Muscle of leg (tissue), 11 donors: ENCODE measurements around the gene TUFM. TPM values are rescaled to one million over a fixed set of nuclear protein-coding genes. Genes with fewer than 3 reads are reported as not detected.

Experiments used
- DNase-seq: peaks from one replicate; pipeline ENCODE4 v3.0.0; 2013
- H3K27ac ChIP-seq: one replicate; pipeline ENCODE4 v1.5.1; 2013; ENCODE audit warnings: mild to moderate bottlenecking, low read length, control low read depth
- H3K27me3 ChIP-seq: one replicate; pipeline ENCODE4 v1.6.1; 2013; ENCODE audit warnings: low read length; ENCODE audit not compliant: control insufficient read depth, insufficient read depth
- H3K36me3 ChIP-seq: one replicate; pipeline ENCODE4 v1.6.1; 2013; ENCODE audit warnings: low read length; ENCODE audit not compliant: control insufficient read depth, insufficient read depth
- H3K4me1 ChIP-seq: one replicate; pipeline ENCODE4 v1.6.1; 2013; ENCODE audit warnings: low read length; ENCODE audit not compliant: control insufficient read depth, insufficient read depth
- H3K4me3 ChIP-seq: one replicate; pipeline ENCODE4 v1.5.1; 2013; ENCODE audit warnings: low read length, control low read depth
- H3K9me3 ChIP-seq: replicated peaks from 2 replicates; pipeline ENCODE4 v1.6.1; 2013; ENCODE audit warnings: low read depth, low read length; ENCODE audit not compliant: control insufficient read depth
- WGBS: methylation state at CpG from one replicate; pipeline ENCODE4 v1.1.5; 2013; ENCODE audit warnings: missing lambda C conversion rate; ENCODE audit not compliant: insufficient coverage; 5-methylcytosine and 5-hydroxymethylcytosine counted together
- polyA plus RNA-seq, 8 donors: library from polyadenylated mRNA; unstranded; fragments of 120-200 nt; gene quantifications; one replicate each; pipeline versions ENCODE4 v1.2.1 to v1.2.3, GENCODE V29; 2013; ENCODE audit warnings: inconsistent platforms in 1 of 8, low replicate concordance in 1 of 8; ENCODE audit not compliant: insufficient read length in 8 of 8, insufficient read depth in 1 of 8
- total RNA-seq: library from RNA; stranded (reverse); fragments of 120-200 nt; gene quantifications from one replicate; pipeline ENCODE4 v1.2.4, GENCODE V29; 2013

TUFM gene
- total and polyA plus RNA-seq, 9 donors = 87.9 to 193 (median 161) TPM

DNA sequence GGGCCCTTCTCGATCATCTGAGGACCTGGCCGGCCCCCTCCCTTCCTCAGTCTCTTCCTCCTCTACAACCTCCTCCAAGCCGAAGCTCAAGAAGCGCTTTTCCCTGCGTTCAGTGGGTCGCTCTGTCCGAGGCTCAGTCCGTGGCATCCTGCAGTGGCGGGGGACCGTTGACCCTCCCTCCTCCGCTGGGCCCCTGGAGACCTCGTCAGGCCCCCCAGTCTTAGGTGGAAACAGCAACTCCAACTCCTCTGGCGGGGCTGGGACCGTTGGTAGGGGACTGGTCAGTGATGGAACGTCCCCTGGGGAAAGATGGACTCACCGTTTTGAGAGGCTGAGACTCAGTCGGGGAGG lies 20.3 kb upstream of the TUFM start:
- peaks cover 20% of the 10 kb centered on the region for H3K4me1 ChIP-seq
- no peaks in the 10 kb centered on the region for H3K27me3 ChIP-seq
- H3K4me3 ChIP-seq = no peak overlapping the region
- no peak for DNase-seq
- no peaks in the 10 kb centered on the region for H3K9me3 ChIP-seq
- 80% methylated on average over 14 of the region's 17 CpGs for WGBS
- H3K36me3 ChIP-seq = peaks cover 52% of the 10 kb centered on the region
- no peak overlapping the region for H3K27ac ChIP-seq

DNA sequence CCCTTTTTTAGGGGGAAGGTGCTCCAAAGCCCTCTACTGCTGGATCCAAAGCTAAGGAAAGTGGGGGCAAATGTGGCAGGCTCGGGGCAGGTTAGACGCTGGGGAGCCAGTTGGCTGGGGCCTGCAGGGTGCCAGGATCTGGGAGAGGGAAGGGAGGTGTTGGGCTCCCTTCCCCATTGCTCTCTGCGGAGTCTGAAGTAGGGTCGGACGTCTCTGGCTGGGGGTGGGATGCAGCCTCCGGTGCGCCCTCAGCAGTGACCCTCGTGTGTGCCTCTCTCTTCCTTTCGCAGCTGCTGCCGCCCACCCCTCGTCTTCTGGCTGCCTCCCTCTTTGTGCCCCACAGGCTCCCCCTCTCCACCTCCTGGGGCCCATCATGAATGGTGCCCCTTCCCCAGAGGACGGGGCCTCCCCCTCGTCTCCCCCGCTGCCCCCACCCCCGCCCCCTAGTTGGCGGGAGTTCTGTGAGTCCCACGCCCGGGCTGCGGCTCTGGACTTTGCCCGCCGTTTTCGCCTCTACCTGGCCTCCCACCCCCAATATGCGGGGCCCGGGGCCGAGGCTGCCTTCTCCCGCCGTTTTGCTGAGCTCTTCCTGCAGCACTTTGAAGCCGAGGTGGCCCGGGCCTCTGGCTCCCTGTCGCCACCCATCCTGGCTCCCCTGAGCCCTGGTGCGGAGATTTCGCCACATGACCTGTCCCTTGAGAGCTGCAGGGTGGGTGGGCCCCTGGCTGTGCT lies 19.7 kb upstream of the TUFM start:
- peaks cover 46% of the 10 kb centered on the region for H3K36me3 ChIP-seq
- H3K27ac ChIP-seq = no peak overlapping the region
- H3K4me3 ChIP-seq = no peak overlapping the region
- H3K9me3 ChIP-seq = no peaks in the 10 kb centered on the region
- no peak for DNase-seq
- WGBS = 70% methylated on average over 21 of the region's 32 CpGs
- no peaks in the 10 kb centered on the region for H3K27me3 ChIP-seq
- H3K4me1 ChIP-seq = peaks cover 20% of the 10 kb centered on the region

DNA sequence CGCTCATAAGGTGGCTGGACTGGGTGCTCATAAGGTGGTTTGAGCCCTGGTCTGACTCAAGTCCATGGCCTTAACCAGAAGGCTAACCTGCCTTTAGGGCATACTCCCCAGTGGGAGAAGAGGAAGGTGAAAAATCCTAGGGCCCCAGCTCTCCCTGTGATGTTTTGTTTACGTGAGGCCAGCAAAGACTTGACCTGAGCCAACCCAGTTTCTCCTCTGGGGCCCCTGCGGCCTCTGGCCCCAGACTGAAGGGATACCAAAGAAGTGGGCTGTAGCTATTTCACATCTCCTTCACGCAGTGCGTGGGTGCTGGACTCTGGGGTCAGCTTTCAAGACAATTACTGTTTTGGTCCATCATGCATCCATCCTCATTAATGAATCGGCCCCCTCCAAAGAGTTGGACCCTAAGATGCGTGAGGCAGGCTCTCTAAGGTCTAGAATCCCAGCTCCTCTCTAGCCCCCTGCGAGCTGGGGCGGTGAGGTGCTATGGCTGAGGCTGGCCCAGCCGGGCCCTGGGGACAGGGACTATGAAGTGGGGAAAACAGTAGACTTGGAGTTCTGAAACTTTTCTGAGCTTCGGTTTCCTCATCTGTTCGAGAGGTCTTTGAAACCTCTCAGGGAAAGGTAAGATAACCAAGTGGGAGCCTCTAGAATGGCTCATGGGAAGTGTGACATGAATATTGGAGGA lies 19.0 kb upstream of the TUFM start:
- H3K27me3 ChIP-seq = no peaks in the 10 kb centered on the region
- no peak overlapping the region for H3K27ac ChIP-seq
- no peak overlapping the region for H3K4me3 ChIP-seq
- WGBS = 80% methylated on average over 8 of the region's 12 CpGs
- DNase-seq = no peak
- H3K36me3 ChIP-seq = peaks cover 39% of the 10 kb centered on the region
- H3K9me3 ChIP-seq = no peaks in the 10 kb centered on the region
- H3K4me1 ChIP-seq = peaks cover 20% of the 10 kb centered on the region

DNA sequence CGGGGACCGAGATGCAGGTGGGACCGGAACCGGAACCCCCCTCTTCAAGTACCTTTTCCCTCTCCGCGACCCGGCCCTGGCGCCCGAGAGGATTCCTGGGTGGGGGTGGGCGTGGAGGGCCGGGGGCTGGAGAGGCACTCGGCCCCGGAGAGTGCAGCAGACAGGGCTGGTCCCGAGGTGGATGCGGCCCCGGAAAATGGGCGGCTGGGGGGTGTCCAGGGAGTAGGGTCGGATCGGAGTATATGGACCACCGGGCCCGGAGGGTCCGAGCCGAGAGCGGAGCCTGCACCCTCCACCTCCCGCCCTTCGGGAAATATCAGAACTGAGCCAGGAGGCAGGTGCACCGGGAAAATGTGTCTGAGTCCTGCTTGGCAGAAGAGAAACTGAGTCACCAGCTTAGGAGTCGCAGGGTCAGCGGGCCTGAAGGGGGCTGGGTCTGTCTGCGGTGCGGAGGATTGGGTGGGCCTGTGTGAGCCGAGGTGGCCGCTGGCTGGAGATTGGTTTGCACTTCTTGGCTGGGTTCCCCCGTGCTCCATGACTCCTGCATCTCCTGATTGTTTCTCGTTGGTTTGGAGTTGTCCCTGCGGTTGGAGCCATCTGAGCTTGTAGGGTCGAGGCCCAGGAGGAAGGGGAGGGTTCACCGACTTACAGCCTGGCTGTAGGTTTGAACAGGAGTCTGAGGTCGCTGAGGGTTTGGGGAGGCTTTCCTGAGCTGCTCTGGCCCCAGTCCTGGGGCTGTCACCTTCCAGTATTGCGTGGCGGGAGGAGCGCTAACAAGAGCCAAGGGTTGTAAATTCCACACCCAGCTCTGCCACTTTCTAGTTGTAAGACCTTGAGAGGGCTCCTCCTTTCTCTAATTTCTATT lies 18.0 kb upstream of the TUFM start:
- Histone ChIP-seq H3K4me3 (peak overlapping the region; percentile 79), H3K27me3 (no peaks in the 10 kb centered on the region), H3K27ac (peak overlapping the region; percentile 98), H3K36me3 (peaks cover 29% of the 10 kb centered on the region), H3K4me1 (peaks cover 20% of the 10 kb centered on the region), H3K9me3 (no peaks in the 10 kb centered on the region)
- 0% methylated on average over 27 of the region's 42 CpGs for WGBS
- DNase-seq = peak; percentile 62

DNA sequence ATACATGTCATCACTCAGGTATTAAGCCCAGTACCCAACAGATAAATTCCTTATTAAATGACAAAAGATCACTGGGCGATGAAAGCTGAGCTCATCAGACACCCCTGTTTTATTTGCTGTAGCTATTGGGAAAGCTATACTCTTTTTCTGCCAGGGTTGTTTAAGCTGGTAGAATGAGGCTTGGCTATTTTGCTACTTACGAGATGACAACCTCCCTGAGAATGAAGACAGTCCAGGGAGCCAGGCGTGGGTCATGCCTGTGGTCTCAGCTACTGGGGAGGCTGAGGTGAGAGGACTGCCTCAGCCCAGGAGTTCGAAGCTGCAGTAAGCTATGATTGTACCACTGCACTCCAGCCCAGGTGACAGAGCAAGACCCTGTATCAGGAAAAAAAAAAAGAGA lies 13.2 kb upstream of the TUFM start:
- Histone ChIP-seq H3K4me3 (no peak overlapping the region), H3K4me1 (peaks cover 6% of the 10 kb centered on the region), H3K27ac (no peak overlapping the region), H3K36me3 (no peaks in the 10 kb centered on the region), H3K9me3 (no peaks in the 10 kb centered on the region), H3K27me3 (no peaks in the 10 kb centered on the region)
- no peak for DNase-seq
- 54% methylated on average over 3 of the region's 4 CpGs for WGBS

DNA sequence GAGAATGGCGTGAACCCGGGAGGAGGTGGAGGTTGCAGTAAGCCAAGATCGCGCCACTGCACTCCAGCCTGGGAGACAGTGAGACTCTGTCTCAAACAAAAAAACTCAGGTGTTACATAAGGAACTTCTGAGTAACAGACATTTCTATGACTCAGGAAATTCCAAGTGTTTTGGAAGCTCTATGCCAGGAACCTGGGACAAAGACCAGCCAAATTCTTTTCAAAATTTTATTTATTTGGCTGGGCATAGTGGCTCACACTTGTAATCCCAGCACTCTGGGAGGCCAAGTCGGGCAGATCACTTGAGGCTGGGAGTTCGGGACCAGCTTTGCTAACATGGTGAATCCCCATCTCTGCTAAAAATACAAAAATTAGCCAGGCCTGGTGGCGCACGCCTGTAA lies 12.3 kb upstream of the TUFM start:
- Histone ChIP-seq H3K4me3 (no peak overlapping the region), H3K27me3 (no peaks in the 10 kb centered on the region), H3K27ac (no peak overlapping the region), H3K36me3 (no peaks in the 10 kb centered on the region), H3K9me3 (no peaks in the 10 kb centered on the region), H3K4me1 (peaks cover 4% of the 10 kb centered on the region)
- WGBS = 87% methylated on average over 6 of the region's 8 CpGs
- DNase-seq = no peak

DNA sequence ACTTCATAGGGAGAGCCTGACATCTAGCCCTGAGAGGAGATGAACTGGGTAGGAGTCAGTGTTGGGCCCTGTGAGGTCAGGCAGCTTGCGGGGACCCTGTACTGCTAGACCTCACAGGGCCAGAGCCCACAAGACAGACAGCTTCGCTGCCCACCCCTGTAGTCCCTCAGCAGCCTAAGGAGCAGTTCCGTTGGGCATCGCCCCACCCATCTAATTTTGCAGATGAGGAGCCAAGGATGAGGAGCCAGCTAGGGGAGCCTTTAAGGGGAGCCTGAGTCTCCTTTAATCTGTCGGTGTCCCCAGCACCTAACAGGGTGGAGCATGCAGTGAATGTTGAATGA lies 755 bp upstream of the TUFM start:
- Histone ChIP-seq H3K4me3 (peak overlapping the region; percentile 96), H3K4me1 (peaks cover 18% of the 10 kb centered on the region), H3K9me3 (no peaks in the 10 kb centered on the region), H3K36me3 (peaks cover 34% of the 10 kb centered on the region), H3K27ac (peak overlapping the region; percentile 88), H3K27me3 (no peaks in the 10 kb centered on the region)
- no CpG with 5 or more reads among the region's 5 CpGs for WGBS
- no peak for DNase-seq

DNA sequence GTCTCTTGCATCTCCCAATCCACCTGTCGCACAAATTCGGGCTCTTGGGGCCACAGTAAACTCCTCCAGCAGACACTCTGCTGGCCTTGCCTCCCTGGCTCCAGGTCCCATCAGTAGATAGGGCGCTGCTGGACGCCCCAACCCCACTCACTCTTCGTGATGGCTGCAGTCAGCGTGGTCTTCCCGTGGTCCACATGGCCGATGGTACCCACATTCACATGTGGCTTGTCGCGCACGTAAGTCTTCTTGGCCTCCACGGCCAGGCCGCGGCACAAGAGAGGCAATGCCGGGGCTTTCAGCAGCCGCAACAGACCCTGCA lies 428 bp downstream of the TUFM start:
- Histone ChIP-seq H3K4me1 (peaks cover 18% of the 10 kb centered on the region), H3K4me3 (peak overlapping the region; percentile 96), H3K9me3 (no peaks in the 10 kb centered on the region), H3K27me3 (no peaks in the 10 kb centered on the region), H3K27ac (peak overlapping the region; percentile 70), H3K36me3 (peaks cover 36% of the 10 kb centered on the region)
- DNase-seq = no peak
- 3% methylated on average over 16 of the region's 16 CpGs for WGBS

DNA sequence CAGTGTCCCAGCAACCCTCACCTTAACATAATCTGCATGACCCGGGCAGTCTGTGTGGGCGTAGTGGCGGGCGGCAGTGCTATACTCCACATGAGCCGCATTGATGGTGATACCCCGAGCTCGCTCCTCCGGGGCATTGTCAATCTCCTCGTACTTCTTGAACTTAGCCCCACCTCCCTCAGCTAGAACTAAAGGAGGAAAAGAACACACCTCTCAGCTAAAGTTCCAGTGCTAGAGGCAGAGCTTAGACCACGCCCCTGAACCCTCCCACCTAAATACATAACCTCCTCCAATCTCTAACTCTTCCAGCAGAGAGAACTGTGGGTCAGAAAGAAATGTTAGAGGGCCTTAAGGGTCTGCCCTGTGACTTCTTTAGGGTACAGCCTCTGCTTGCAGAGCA lies 855 bp downstream of the TUFM start:
- H3K4me1 ChIP-seq = peaks cover 18% of the 10 kb centered on the region
- peaks cover 36% of the 10 kb centered on the region for H3K36me3 ChIP-seq
- H3K4me3 ChIP-seq = peak overlapping the region; percentile 96
- WGBS = 82% methylated on average over 2 of the region's 10 CpGs
- no peaks in the 10 kb centered on the region for H3K27me3 ChIP-seq
- H3K27ac ChIP-seq = no peak overlapping the region
- no peaks in the 10 kb centered on the region for H3K9me3 ChIP-seq
- no peak for DNase-seq

DNA sequence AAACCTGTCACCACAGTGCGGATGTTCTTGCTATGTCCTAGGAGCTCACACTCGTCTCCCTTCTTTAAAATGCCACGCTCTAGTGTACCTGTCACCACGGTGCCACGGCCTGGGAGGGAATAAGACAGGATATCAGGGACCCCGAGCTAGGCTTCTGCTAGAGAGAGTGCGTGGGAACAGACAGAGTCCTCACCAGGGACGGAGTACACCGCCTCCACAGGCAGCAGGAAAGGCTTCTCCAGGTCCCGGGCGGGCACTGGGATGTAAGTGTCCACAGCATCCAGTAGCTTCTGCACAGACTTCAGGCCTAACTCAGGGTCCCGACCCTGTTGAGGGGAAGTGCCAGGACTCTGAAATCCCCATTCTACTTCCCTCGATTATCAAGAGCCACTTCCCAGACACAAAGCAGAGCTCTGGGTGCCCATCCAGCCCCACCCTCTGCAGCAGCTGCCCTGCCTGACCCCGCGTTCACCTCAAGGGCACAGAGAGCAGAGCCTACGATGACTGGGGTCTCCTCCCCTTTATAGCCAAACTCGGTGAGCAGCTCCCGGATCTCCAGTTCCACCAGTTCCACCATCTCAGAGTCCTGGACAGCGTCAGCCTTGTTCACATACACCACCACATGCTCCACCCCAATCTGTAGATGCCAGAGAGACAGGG lies 1.8 kb downstream of the TUFM start:
- Histone ChIP-seq H3K36me3 (peaks cover 36% of the 10 kb centered on the region), H3K9me3 (no peaks in the 10 kb centered on the region), H3K27me3 (no peaks in the 10 kb centered on the region), H3K4me1 (peaks cover 18% of the 10 kb centered on the region), H3K27ac (no peak overlapping the region), H3K4me3 (no peak overlapping the region)
- DNase-seq = no peak
- WGBS = 94% methylated on average over 19 of the region's 19 CpGs
